ENCODE results near the gene NRN1.

The NRN1 gene, protein sequence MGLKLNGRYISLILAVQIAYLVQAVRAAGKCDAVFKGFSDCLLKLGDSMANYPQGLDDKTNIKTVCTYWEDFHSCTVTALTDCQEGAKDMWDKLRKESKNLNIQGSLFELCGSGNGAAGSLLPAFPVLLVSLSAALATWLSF

DNA sequence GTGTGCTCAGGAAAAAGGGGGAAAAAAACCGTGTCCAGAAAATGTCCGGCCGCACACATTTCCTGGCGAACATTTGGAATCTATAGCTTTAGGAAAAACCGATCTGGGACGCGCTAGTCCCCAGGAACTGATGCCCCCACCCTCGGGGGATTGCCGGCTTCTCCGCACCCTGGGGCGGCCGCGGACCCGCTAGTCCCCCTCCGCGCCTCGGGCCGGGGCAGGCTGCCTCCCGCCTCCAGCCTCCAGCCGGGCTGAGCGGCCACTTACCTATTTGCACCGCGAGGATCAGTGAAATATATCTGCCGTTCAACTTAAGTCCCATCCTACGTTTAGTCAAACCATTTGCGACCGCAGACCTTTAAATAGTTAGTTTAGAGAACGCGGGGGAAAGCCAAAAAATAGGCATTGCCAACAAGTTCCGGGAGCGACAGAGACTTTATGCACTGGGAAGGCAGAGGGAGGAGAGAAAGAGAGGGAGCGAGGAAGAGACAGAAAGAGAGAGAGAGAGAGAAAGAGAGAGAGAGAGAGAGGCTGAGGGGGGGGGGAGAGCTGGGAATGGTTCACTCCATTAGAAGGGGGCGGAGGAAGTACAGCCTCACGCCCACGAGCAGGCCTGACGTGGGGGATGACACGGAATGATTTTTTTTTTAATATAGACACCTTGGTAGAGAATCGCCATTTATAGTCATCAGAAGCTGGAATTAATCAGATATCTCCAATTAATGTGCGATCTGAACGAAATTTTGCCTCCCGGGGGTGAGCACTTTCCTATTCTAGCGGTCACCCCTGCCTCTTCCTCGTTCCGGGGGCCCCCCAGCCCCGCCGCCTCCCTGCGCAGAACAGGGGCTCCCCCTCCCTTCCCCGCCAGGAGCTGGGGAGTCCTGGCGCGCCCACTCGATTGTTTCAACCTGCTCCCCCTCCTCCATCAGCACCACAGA is at the start of gene NRN1:
Gene NRN1 (minus strand): TSS at position 498 of the 938 bp plus-strand sequence. CDS start 176 bp downstream, at position 322.
- TF ChIP-seq TAF1 (IDR thresholded peaks at IDR 0.05; ENCODE audit: low read depth) (no peak), EP300 (IDR thresholded peaks at IDR 0.05; ENCODE audit: borderline replicate concordance) (no peak), CEBPB (IDR thresholded peaks at IDR 0.05) (no peak), NFIC (IDR thresholded peaks at IDR 0.05) (no peak), RAD21 (IDR thresholded peaks at IDR 0.05; ENCODE audit: low read depth) (no peak), TEAD4 (IDR thresholded peaks at IDR 0.05) (no peak), TCF12 (IDR thresholded peaks at IDR 0.05; ENCODE audit: low read depth) (no peak), ZBTB7A (IDR thresholded peaks at IDR 0.05; ENCODE audit: low read depth) (no peak), FOXM1 (IDR thresholded peaks at IDR 0.05; ENCODE audit: borderline replicate concordance, low read depth) (no peak), YY1 (IDR thresholded peaks at IDR 0.05; ENCODE audit: low read depth) (no peak)
- TF ChIP-seq, protein P1, sequence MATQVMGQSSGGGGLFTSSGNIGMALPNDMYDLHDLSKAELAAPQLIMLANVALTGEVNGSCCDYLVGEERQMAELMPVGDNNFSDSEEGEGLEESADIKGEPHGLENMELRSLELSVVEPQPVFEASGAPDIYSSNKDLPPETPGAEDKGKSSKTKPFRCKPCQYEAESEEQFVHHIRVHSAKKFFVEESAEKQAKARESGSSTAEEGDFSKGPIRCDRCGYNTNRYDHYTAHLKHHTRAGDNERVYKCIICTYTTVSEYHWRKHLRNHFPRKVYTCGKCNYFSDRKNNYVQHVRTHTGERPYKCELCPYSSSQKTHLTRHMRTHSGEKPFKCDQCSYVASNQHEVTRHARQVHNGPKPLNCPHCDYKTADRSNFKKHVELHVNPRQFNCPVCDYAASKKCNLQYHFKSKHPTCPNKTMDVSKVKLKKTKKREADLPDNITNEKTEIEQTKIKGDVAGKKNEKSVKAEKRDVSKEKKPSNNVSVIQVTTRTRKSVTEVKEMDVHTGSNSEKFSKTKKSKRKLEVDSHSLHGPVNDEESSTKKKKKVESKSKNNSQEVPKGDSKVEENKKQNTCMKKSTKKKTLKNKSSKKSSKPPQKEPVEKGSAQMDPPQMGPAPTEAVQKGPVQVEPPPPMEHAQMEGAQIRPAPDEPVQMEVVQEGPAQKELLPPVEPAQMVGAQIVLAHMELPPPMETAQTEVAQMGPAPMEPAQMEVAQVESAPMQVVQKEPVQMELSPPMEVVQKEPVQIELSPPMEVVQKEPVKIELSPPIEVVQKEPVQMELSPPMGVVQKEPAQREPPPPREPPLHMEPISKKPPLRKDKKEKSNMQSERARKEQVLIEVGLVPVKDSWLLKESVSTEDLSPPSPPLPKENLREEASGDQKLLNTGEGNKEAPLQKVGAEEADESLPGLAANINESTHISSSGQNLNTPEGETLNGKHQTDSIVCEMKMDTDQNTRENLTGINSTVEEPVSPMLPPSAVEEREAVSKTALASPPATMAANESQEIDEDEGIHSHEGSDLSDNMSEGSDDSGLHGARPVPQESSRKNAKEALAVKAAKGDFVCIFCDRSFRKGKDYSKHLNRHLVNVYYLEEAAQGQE (IDR thresholded peaks at IDR 0.05; ENCODE audit: low read depth), result no peak
- TF ChIP-seq, protein P2, sequence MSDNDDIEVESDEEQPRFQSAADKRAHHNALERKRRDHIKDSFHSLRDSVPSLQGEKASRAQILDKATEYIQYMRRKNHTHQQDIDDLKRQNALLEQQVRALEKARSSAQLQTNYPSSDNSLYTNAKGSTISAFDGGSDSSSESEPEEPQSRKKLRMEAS (IDR thresholded peaks at IDR 0.05), result no peak
- TF ChIP-seq, protein P3, sequence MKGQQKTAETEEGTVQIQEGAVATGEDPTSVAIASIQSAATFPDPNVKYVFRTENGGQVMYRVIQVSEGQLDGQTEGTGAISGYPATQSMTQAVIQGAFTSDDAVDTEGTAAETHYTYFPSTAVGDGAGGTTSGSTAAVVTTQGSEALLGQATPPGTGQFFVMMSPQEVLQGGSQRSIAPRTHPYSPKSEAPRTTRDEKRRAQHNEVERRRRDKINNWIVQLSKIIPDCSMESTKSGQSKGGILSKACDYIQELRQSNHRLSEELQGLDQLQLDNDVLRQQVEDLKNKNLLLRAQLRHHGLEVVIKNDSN (IDR thresholded peaks at IDR 0.05), result no peak

DNA sequence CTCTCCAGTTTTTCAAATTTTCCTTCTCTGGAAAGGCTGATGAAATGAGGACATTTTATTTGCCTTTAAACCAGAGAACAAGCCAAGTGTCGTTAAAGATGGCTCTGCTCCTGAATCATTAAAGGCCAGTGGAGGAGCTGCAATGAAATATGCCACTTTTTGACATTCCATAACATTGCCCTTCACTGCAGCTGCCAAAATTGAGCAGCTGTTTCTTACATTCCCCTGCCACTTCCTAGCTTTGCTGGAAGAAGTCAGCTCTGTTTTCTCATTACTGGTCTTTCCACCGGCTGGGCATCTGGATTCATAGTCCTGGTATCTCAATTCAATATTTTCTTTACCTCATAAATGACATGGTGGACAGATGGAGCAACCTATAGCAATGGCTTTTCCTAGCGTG is 45.5 kb upstream of the NRN1 start:
- TF ChIP-seq EGR1 (IDR thresholded peaks at IDR 0.05) (no peak), YY1 (IDR thresholded peaks at IDR 0.05; ENCODE audit: low read depth) (no peak), CEBPB (IDR thresholded peaks at IDR 0.05) (no peak), TEAD4 (IDR thresholded peaks at IDR 0.05) (no peak), FOXM1 (IDR thresholded peaks at IDR 0.05; ENCODE audit: borderline replicate concordance, low read depth) (no peak), ZBTB7A (IDR thresholded peaks at IDR 0.05; ENCODE audit: low read depth) (no peak), CREB1 (IDR thresholded peaks at IDR 0.05; ENCODE audit: low read depth) (no peak), TCF12 (IDR thresholded peaks at IDR 0.05; ENCODE audit: low read depth) (no peak), EP300 (IDR thresholded peaks at IDR 0.05; ENCODE audit: borderline replicate concordance) (no peak), RAD21 (IDR thresholded peaks at IDR 0.05; ENCODE audit: low read depth) (no peak), TAF1 (IDR thresholded peaks at IDR 0.05; ENCODE audit: low read depth) (no peak)
- TF ChIP-seq, protein P2 (IDR thresholded peaks at IDR 0.05), result no peak
- TF ChIP-seq, protein P1 (IDR thresholded peaks at IDR 0.05; ENCODE audit: low read depth), result no peak
- TF ChIP-seq, protein P3 (IDR thresholded peaks at IDR 0.05), result no peak

DNA sequence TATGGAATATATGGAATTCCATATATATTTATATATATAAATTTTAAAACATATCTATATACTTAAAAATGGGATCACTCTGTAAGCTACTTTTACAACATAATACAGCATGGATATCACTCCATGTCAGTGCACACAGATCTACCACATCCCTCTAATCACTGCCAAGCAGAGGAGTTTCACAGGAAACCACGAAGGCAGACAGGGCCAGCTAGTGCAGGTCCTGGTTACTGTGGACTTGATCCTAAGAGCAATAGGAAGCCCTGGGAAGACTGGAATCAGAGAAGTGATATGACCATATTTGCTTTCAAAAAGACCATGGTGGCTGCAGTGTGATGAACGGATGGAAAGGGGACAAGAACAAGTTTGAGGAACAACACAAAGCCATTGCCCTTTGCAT is 40.0 kb upstream of the NRN1 start:
- TF ChIP-seq TAF1 (IDR thresholded peaks at IDR 0.05; ENCODE audit: low read depth) (no peak), YY1 (IDR thresholded peaks at IDR 0.05; ENCODE audit: low read depth) (no peak), CREB1 (IDR thresholded peaks at IDR 0.05; ENCODE audit: low read depth) (no peak), RAD21 (IDR thresholded peaks at IDR 0.05; ENCODE audit: low read depth) (no peak), EGR1 (IDR thresholded peaks at IDR 0.05) (no peak), EP300 (IDR thresholded peaks at IDR 0.05; ENCODE audit: borderline replicate concordance) (no peak), TCF12 (IDR thresholded peaks at IDR 0.05; ENCODE audit: low read depth) (no peak), TEAD4 (IDR thresholded peaks at IDR 0.05) (no peak), FOXM1 (IDR thresholded peaks at IDR 0.05; ENCODE audit: borderline replicate concordance, low read depth) (no peak), CEBPB (IDR thresholded peaks at IDR 0.05) (no peak), NFIC (IDR thresholded peaks at IDR 0.05) (no peak), ZBTB7A (IDR thresholded peaks at IDR 0.05; ENCODE audit: low read depth) (no peak)
- TF ChIP-seq, protein P2 (IDR thresholded peaks at IDR 0.05), result no peak
- TF ChIP-seq, protein P3 (IDR thresholded peaks at IDR 0.05), result no peak
- TF ChIP-seq, protein P1 (IDR thresholded peaks at IDR 0.05; ENCODE audit: low read depth), result no peak

Data from Ishikawa (cell line).